Breast epithelium (tissue), 3 donors: ENCODE measurements around the gene OTOA.

Experiments used
- POLR2AphosphoS5 ChIP-seq, 3 donors: sonication (generic); formaldehyde crosslinking; IDR thresholded peaks; one replicate each; pipeline ENCODE4 v1.6.1; 2017; ENCODE audit warnings: antibody characterized with exemption in 3 of 3
- TF ChIP-seq, protein P1 (sequence below), 3 donors: fragments of 450-650 bp; IDR thresholded peaks; one replicate each; pipeline ENCODE4 v1.5.1; 2016 to 2017; ENCODE audit warnings: antibody characterized with exemption in 3 of 3, mild to moderate bottlenecking in 3 of 3, moderate library complexity in 3 of 3

DNA sequence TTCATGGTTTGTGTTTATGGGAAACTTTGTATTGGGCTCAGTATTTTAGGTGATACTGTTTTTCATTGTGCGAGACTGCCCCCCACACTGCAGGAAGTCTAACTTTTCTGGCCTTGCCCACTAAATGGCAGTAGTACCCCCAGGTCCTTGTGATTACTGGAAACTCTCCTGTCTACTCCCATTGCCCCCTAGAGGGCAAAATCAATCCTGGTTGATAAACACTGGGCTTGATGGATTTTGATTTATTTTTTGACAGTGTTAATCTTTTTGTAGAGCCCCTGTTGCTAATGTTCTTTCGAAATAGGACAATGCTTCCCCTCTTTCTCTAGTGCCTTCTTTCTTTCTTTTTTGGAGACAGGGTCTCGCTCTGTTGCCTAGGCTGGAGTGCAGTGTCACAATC, 48.9 kb upstream of the OTOA start:
- TF ChIP-seq, protein P1, sequence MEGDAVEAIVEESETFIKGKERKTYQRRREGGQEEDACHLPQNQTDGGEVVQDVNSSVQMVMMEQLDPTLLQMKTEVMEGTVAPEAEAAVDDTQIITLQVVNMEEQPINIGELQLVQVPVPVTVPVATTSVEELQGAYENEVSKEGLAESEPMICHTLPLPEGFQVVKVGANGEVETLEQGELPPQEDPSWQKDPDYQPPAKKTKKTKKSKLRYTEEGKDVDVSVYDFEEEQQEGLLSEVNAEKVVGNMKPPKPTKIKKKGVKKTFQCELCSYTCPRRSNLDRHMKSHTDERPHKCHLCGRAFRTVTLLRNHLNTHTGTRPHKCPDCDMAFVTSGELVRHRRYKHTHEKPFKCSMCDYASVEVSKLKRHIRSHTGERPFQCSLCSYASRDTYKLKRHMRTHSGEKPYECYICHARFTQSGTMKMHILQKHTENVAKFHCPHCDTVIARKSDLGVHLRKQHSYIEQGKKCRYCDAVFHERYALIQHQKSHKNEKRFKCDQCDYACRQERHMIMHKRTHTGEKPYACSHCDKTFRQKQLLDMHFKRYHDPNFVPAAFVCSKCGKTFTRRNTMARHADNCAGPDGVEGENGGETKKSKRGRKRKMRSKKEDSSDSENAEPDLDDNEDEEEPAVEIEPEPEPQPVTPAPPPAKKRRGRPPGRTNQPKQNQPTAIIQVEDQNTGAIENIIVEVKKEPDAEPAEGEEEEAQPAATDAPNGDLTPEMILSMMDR (IDR thresholded peaks at IDR 0.05) = no peak
- TF ChIP-seq POLR2AphosphoS5 (IDR thresholded peaks at IDR 0.05) = no peak
